Measurements from ENCODE around the gene MACROD1. TPM values are rescaled to one million over a fixed set of nuclear protein-coding genes. Genes with fewer than 3 reads are reported as not detected.

The MACROD1 gene
- total RNA-seq, 4 donors from 2014 or later: 28.8 to 70.7 (median 33.7) TPM

- Histone ChIP-seq H3K27me3 (peaks cover 0 to 9% (median 0%) of the 10 kb centered on the region in 4 donors), H3K36me3 (no peaks in the 10 kb centered on the region), H3K4me1 (peaks cover 26 to 38% (median 32%) of the 10 kb centered on the region in 4 donors), H3K27ac (replicated peaks in 1 of 4) (no peak overlapping the region), H3K4me3 (no peak overlapping the region), H3K9me3 (no peaks in the 10 kb centered on the region)
- no peak for TF ChIP-seq POLR2AphosphoS5 (IDR thresholded peaks at IDR 0.05)
- TF ChIP-seq CTCF (IDR thresholded peaks at IDR 0.05): no peak
- TF ChIP-seq EP300 (IDR thresholded peaks at IDR 0.05): no peak
- no peak for TF ChIP-seq POLR2A (IDR thresholded peaks at IDR 0.05; ENCODE audit: low read depth)
- intact Hi-C loops (cut with DNase I): no loop called here
- no peak for DNase-seq (ENCODE audit: extremely low spot score)
- WGBS: 60% methylated on average over 12 of the region's 12 CpGs
These were observed 159.5 kb downstream of the MACROD1 start for GRCh38 chr11:64006398-64006797.

GRCh38 chr11:64005691-64006090 is 160.2 kb downstream of the MACROD1 start:
- peaks cover 0 to 9% (median 0%) of the 10 kb centered on the region in 4 donors for H3K27me3 ChIP-seq
- no peaks in the 10 kb centered on the region for H3K36me3 ChIP-seq
- H3K4me3 ChIP-seq: no peak overlapping the region
- intact Hi-C loops (cut with DNase I): no loop called here
- no peak for TF ChIP-seq POLR2AphosphoS5 (IDR thresholded peaks at IDR 0.05)
- 64% methylated on average over 1 of the region's 4 CpGs for WGBS
- no peaks in the 10 kb centered on the region for H3K9me3 ChIP-seq
- no peak for DNase-seq (ENCODE audit: extremely low spot score)
- H3K4me1 ChIP-seq: peaks cover 32 to 45% (median 39%) of the 10 kb centered on the region in 4 donors
- no peak overlapping the region for H3K27ac ChIP-seq (replicated peaks in 1 of 4)

- Histone ChIP-seq H3K4me3 (no peak overlapping the region), H3K4me1 (peaks cover 43 to 56% (median 50%) of the 10 kb centered on the region in 4 donors), H3K36me3 (no peaks in the 10 kb centered on the region), H3K27ac (replicated peaks in 1 of 4) (no peak overlapping the region), H3K9me3 (no peaks in the 10 kb centered on the region), H3K27me3 (peaks cover 0 to 15% (median 0%) of the 10 kb centered on the region in 4 donors)
- DNase-seq (ENCODE audit: extremely low spot score): no peak
- TF ChIP-seq POLR2A (IDR thresholded peaks at IDR 0.05; ENCODE audit: low read depth) (no peak), POLR2AphosphoS5 (IDR thresholded peaks at IDR 0.05) (no peak), CTCF (IDR thresholded peaks at IDR 0.05) (no peak), EP300 (IDR thresholded peaks at IDR 0.05) (no peak)
- WGBS: 73% methylated on average over 4 of the region's 4 CpGs
- intact Hi-C loops (cut with DNase I): no loop called here
These were observed 161.3 kb downstream of the MACROD1 start for GRCh38 chr11:64004590-64004984.

GRCh38 chr11:64003807-64004589 is 161.9 kb downstream of the MACROD1 start:
- Histone ChIP-seq H3K4me1 (peaks cover 49 to 62% (median 56%) of the 10 kb centered on the region in 4 donors), H3K4me3 (no peak overlapping the region), H3K27me3 (peaks cover 0 to 20% (median 0%) of the 10 kb centered on the region in 4 donors), H3K27ac (replicated peaks in 1 of 4) (no peak overlapping the region), H3K9me3 (no peaks in the 10 kb centered on the region), H3K36me3 (peaks cover 0 to under 1% (median 0%) of the 10 kb centered on the region in 4 donors)
- intact Hi-C loops (cut with DNase I): no loop called here
- 77% methylated on average over 19 of the region's 23 CpGs for WGBS
- TF ChIP-seq POLR2AphosphoS5 (IDR thresholded peaks at IDR 0.05) (no peak), EP300 (IDR thresholded peaks at IDR 0.05) (no peak), POLR2A (IDR thresholded peaks at IDR 0.05; ENCODE audit: low read depth) (no peak), CTCF (IDR thresholded peaks at IDR 0.05) (no peak)
- no peak for DNase-seq (ENCODE audit: extremely low spot score)

GRCh38 chr11:64001484-64002420 is 164.2 kb downstream of the MACROD1 start:
- H3K4me3 ChIP-seq: no peak overlapping the region
- no peaks in the 10 kb centered on the region for H3K9me3 ChIP-seq
- H3K27me3 ChIP-seq: peaks cover 0 to 24% (median 0%) of the 10 kb centered on the region in 4 donors
- no peak for DNase-seq (ENCODE audit: extremely low spot score)
- peaks cover 34 to 51% (median 44%) of the 10 kb centered on the region in 4 donors for H3K4me1 ChIP-seq
- intact Hi-C loops (cut with DNase I): no loop called here
- H3K27ac ChIP-seq (replicated peaks in 1 of 4): no peak overlapping the region
- peaks cover 18 to 23% (median 21%) of the 10 kb centered on the region in 4 donors for H3K36me3 ChIP-seq
- WGBS: 56% methylated on average over 15 of the region's 23 CpGs
- TF ChIP-seq POLR2A (IDR thresholded peaks at IDR 0.05; ENCODE audit: low read depth) (no peak), EP300 (IDR thresholded peaks at IDR 0.05) (no peak), POLR2AphosphoS5 (IDR thresholded peaks at IDR 0.05) (no peak), CTCF (IDR thresholded peaks at IDR 0.05) (no peak)

All from esophagus muscularis mucosa (tissue), 4 donors.